ENCODE data around the gene SRPX2. TPM values are rescaled to one million over a fixed set of nuclear protein-coding genes. Genes with fewer than 3 reads are reported as not detected.

Gene SRPX2
- not detected in 2 replicates for total RNA-seq (2014; rRNA removed; shearing (Covaris generic); ENCODE audit: low replicate concordance)

GRCh38 chrX:100643956-100644860, at the start of gene SRPX2:
TSS of gene SRPX2 (plus strand) at chrX:100644199. CDS start at chrX:100646323, 2,124 bp downstream.
- Histone ChIP-seq H4K20me1 (ENCODE audit: insufficient read depth, low read depth, low read length) (no peaks in the 10 kb centered on the region), H3K9me3 (ENCODE audit: low read length) (no peaks in the 10 kb centered on the region), H2AFZ (ENCODE audit: low read length) (no peak within 1 kb of the TSS), H3K4me1 (ENCODE audit: low read length) (peaks cover 13% of the 10 kb centered on the region), H3K27ac (ENCODE audit: low read length) (no peak within 1 kb of the TSS), H3K79me2 (ENCODE audit: low read length) (no peaks in the 10 kb centered on the region), H3K9ac (ENCODE audit: low read length) (no peak within 1 kb of the TSS), H3K4me3 (ENCODE audit: low read length) (no peak within 1 kb of the TSS), H3K36me3 (ENCODE audit: insufficient read depth, low read length) (no peaks in the 10 kb centered on the region), H3K9me2 (replicated peaks; ENCODE audit: insufficient read depth, low read length) (no peaks in the 10 kb centered on the region), H3K27me3 (ENCODE audit: low read length) (no peaks in the 10 kb centered on the region), H3K4me2 (ENCODE audit: low read depth, low read length, poor library complexity, severe bottlenecking) (no peak within 1 kb of the TSS)
- DNase-seq: no peak

GRCh38 chrX:100596601-100597000, 47.4 kb upstream of the SRPX2 start:
- H3K27ac ChIP-seq (ENCODE audit: low read length): no peak overlapping the region
- H2AFZ ChIP-seq (ENCODE audit: low read length): no peak overlapping the region
- no peaks in the 10 kb centered on the region for H3K4me1 ChIP-seq (ENCODE audit: low read length)
- H4K20me1 ChIP-seq (ENCODE audit: insufficient read depth, low read depth, low read length): no peaks in the 10 kb centered on the region
- no peaks in the 10 kb centered on the region for H3K9me2 ChIP-seq (replicated peaks; ENCODE audit: insufficient read depth, low read length)
- H3K27me3 ChIP-seq (ENCODE audit: low read length): no peaks in the 10 kb centered on the region
- no peak for DNase-seq
- no peaks in the 10 kb centered on the region for H3K9me3 ChIP-seq (ENCODE audit: low read length)
- H3K9ac ChIP-seq (ENCODE audit: low read length): no peak overlapping the region
- no peak overlapping the region for H3K4me2 ChIP-seq (ENCODE audit: low read depth, low read length, poor library complexity, severe bottlenecking)
- H3K79me2 ChIP-seq (ENCODE audit: low read length): no peaks in the 10 kb centered on the region
- no peaks in the 10 kb centered on the region for H3K36me3 ChIP-seq (ENCODE audit: insufficient read depth, low read length)
- no peak overlapping the region for H3K4me3 ChIP-seq (ENCODE audit: low read length)

GRCh38 chrX:100599456-100599855, 44.5 kb upstream of the SRPX2 start:
- Histone ChIP-seq H3K27me3 (ENCODE audit: low read length) (no peaks in the 10 kb centered on the region), H2AFZ (ENCODE audit: low read length) (no peak overlapping the region), H3K9ac (ENCODE audit: low read length) (no peak overlapping the region), H3K9me3 (ENCODE audit: low read length) (no peaks in the 10 kb centered on the region), H3K36me3 (ENCODE audit: insufficient read depth, low read length) (no peaks in the 10 kb centered on the region), H3K27ac (ENCODE audit: low read length) (no peak overlapping the region), H3K79me2 (ENCODE audit: low read length) (no peaks in the 10 kb centered on the region), H3K4me3 (ENCODE audit: low read length) (no peak overlapping the region), H4K20me1 (ENCODE audit: insufficient read depth, low read depth, low read length) (no peaks in the 10 kb centered on the region), H3K9me2 (replicated peaks; ENCODE audit: insufficient read depth, low read length) (no peaks in the 10 kb centered on the region), H3K4me1 (ENCODE audit: low read length) (no peaks in the 10 kb centered on the region), H3K4me2 (ENCODE audit: low read depth, low read length, poor library complexity, severe bottlenecking) (no peak overlapping the region)
- DNase-seq: no peak

- DNase-seq: no peak
- Histone ChIP-seq H3K27ac (ENCODE audit: low read length) (no peak overlapping the region), H3K4me2 (ENCODE audit: low read depth, low read length, poor library complexity, severe bottlenecking) (no peak overlapping the region)
Observed at GRCh38 chrX:100600340-100600739, 43.7 kb upstream of the SRPX2 start.

GRCh38 chrX:100600758-100601157, 43.2 kb upstream of the SRPX2 start:
- Histone ChIP-seq H3K27me3 (ENCODE audit: low read length) (no peaks in the 10 kb centered on the region), H3K9me2 (replicated peaks; ENCODE audit: insufficient read depth, low read length) (no peaks in the 10 kb centered on the region), H3K4me2 (ENCODE audit: low read depth, low read length, poor library complexity, severe bottlenecking) (no peak overlapping the region), H3K4me1 (ENCODE audit: low read length) (no peaks in the 10 kb centered on the region), H3K79me2 (ENCODE audit: low read length) (no peaks in the 10 kb centered on the region), H2AFZ (ENCODE audit: low read length) (no peak overlapping the region), H3K27ac (ENCODE audit: low read length) (no peak overlapping the region), H3K9ac (ENCODE audit: low read length) (no peak overlapping the region), H4K20me1 (ENCODE audit: insufficient read depth, low read depth, low read length) (no peaks in the 10 kb centered on the region), H3K36me3 (ENCODE audit: insufficient read depth, low read length) (no peaks in the 10 kb centered on the region), H3K9me3 (ENCODE audit: low read length) (no peaks in the 10 kb centered on the region), H3K4me3 (ENCODE audit: low read length) (no peak overlapping the region)
- no peak for DNase-seq

More at GRCh38 chrX:100600340-100600739, 43.7 kb upstream of the SRPX2 start:
- Histone ChIP-seq H4K20me1 (ENCODE audit: insufficient read depth, low read depth, low read length) (no peaks in the 10 kb centered on the region), H3K4me3 (ENCODE audit: low read length) (no peak overlapping the region), H3K4me1 (ENCODE audit: low read length) (no peaks in the 10 kb centered on the region), H3K27me3 (ENCODE audit: low read length) (no peaks in the 10 kb centered on the region), H3K36me3 (ENCODE audit: insufficient read depth, low read length) (no peaks in the 10 kb centered on the region), H3K9ac (ENCODE audit: low read length) (no peak overlapping the region), H3K79me2 (ENCODE audit: low read length) (no peaks in the 10 kb centered on the region), H2AFZ (ENCODE audit: low read length) (no peak overlapping the region), H3K9me3 (ENCODE audit: low read length) (no peaks in the 10 kb centered on the region), H3K9me2 (replicated peaks; ENCODE audit: insufficient read depth, low read length) (no peaks in the 10 kb centered on the region)

GRCh38 chrX:100606753-100607152, 37.2 kb upstream of the SRPX2 start:
- no peak overlapping the region for H2AFZ ChIP-seq (ENCODE audit: low read length)
- H3K9ac ChIP-seq (ENCODE audit: low read length): no peak overlapping the region
- H3K9me2 ChIP-seq (replicated peaks; ENCODE audit: insufficient read depth, low read length): no peaks in the 10 kb centered on the region

GRCh38 chrX:100609591-100609990, 34.4 kb upstream of the SRPX2 start:
- H3K9me3 ChIP-seq (ENCODE audit: low read length): no peaks in the 10 kb centered on the region
- DNase-seq: no peak
- no peak overlapping the region for H3K27ac ChIP-seq (ENCODE audit: low read length)
- no peaks in the 10 kb centered on the region for H3K9me2 ChIP-seq (replicated peaks; ENCODE audit: insufficient read depth, low read length)
- H3K9ac ChIP-seq (ENCODE audit: low read length): no peak overlapping the region
- H3K79me2 ChIP-seq (ENCODE audit: low read length): no peaks in the 10 kb centered on the region
- no peaks in the 10 kb centered on the region for H3K4me1 ChIP-seq (ENCODE audit: low read length)
- no peaks in the 10 kb centered on the region for H3K27me3 ChIP-seq (ENCODE audit: low read length)
- H2AFZ ChIP-seq (ENCODE audit: low read length): no peak overlapping the region
- H3K4me3 ChIP-seq (ENCODE audit: low read length): no peak overlapping the region
- H4K20me1 ChIP-seq (ENCODE audit: insufficient read depth, low read depth, low read length): no peaks in the 10 kb centered on the region
- H3K36me3 ChIP-seq (ENCODE audit: insufficient read depth, low read length): no peaks in the 10 kb centered on the region
- no peak overlapping the region for H3K4me2 ChIP-seq (ENCODE audit: low read depth, low read length, poor library complexity, severe bottlenecking)

More at GRCh38 chrX:100606753-100607152, 37.2 kb upstream of the SRPX2 start:
- no peaks in the 10 kb centered on the region for H3K36me3 ChIP-seq (ENCODE audit: insufficient read depth, low read length)
- H3K27me3 ChIP-seq (ENCODE audit: low read length): no peaks in the 10 kb centered on the region
- no peaks in the 10 kb centered on the region for H4K20me1 ChIP-seq (ENCODE audit: insufficient read depth, low read depth, low read length)
- no peak overlapping the region for H3K27ac ChIP-seq (ENCODE audit: low read length)
- H3K9me3 ChIP-seq (ENCODE audit: low read length): no peaks in the 10 kb centered on the region
- H3K79me2 ChIP-seq (ENCODE audit: low read length): no peaks in the 10 kb centered on the region
- no peaks in the 10 kb centered on the region for H3K4me1 ChIP-seq (ENCODE audit: low read length)
- H3K4me2 ChIP-seq (ENCODE audit: low read depth, low read length, poor library complexity, severe bottlenecking): no peak overlapping the region
- DNase-seq: no peak
- no peak overlapping the region for H3K4me3 ChIP-seq (ENCODE audit: low read length)

GRCh38 chrX:100611951-100612350, 32.0 kb upstream of the SRPX2 start:
- no peaks in the 10 kb centered on the region for H3K4me1 ChIP-seq (ENCODE audit: low read length)
- H3K9me2 ChIP-seq (replicated peaks; ENCODE audit: insufficient read depth, low read length): no peaks in the 10 kb centered on the region
- H4K20me1 ChIP-seq (ENCODE audit: insufficient read depth, low read depth, low read length): no peaks in the 10 kb centered on the region
- DNase-seq: no peak
- no peak overlapping the region for H3K27ac ChIP-seq (ENCODE audit: low read length)
- H3K79me2 ChIP-seq (ENCODE audit: low read length): no peaks in the 10 kb centered on the region
- no peaks in the 10 kb centered on the region for H3K36me3 ChIP-seq (ENCODE audit: insufficient read depth, low read length)
- no peaks in the 10 kb centered on the region for H3K27me3 ChIP-seq (ENCODE audit: low read length)
- H3K4me2 ChIP-seq (ENCODE audit: low read depth, low read length, poor library complexity, severe bottlenecking): no peak overlapping the region
- H3K4me3 ChIP-seq (ENCODE audit: low read length): no peak overlapping the region
- H2AFZ ChIP-seq (ENCODE audit: low read length): no peak overlapping the region
- H3K9me3 ChIP-seq (ENCODE audit: low read length): no peaks in the 10 kb centered on the region
- no peak overlapping the region for H3K9ac ChIP-seq (ENCODE audit: low read length)
